Esophagus (tissue), 2 donors: ENCODE results near the gene PMIS2. TPM values are rescaled to one million over a fixed set of nuclear protein-coding genes. Genes with fewer than 3 reads are reported as not detected.

Source experiments
- H3K27ac ChIP-seq, 2 donors: one replicate each; pipeline ENCODE4 v1.5.1; 2013; ENCODE audit warnings: low read depth in 2 of 2, mild to moderate bottlenecking in 2 of 2, inconsistent platforms in 1 of 2, low read length in 1 of 2, moderate library complexity in 1 of 2
- H3K27me3 ChIP-seq, 2 donors: one replicate each; pipeline ENCODE4 v1.6.1; 2013; ENCODE audit warnings: low read length in 2 of 2, control low read depth in 1 of 2, mild to moderate bottlenecking in 1 of 2; ENCODE audit not compliant: insufficient read depth in 2 of 2, control insufficient read depth in 1 of 2
- H3K36me3 ChIP-seq, 2 donors: one replicate each; pipeline ENCODE4 v1.6.1; 2013; ENCODE audit warnings: low read length in 1 of 2; ENCODE audit not compliant: control insufficient read depth in 2 of 2, insufficient read depth in 2 of 2
- H3K4me1 ChIP-seq, 2 donors: one replicate each; pipeline ENCODE4 v1.6.1; 2013; ENCODE audit warnings: low read length in 1 of 2; ENCODE audit not compliant: control insufficient read depth in 2 of 2, insufficient read depth in 2 of 2
- H3K4me3 ChIP-seq, 2 donors: one replicate each; pipeline ENCODE4 v1.5.1; 2013; ENCODE audit warnings: low read length in 2 of 2, mild to moderate bottlenecking in 2 of 2, low read depth in 1 of 2, moderate library complexity in 1 of 2
- H3K9me3 ChIP-seq, 2 donors: one replicate each; pipeline ENCODE4 v1.6.1; 2013; ENCODE audit warnings: mild to moderate bottlenecking in 2 of 2, low read depth in 1 of 2, low read length in 1 of 2, moderate library complexity in 1 of 2; ENCODE audit not compliant: control insufficient read depth in 2 of 2, insufficient read depth in 1 of 2
- WGBS, 2 donors: extraction: QIAGEN DNeasy Blood & Tissue Kit; methylation state at CpG; one replicate each; pipeline ENCODE4 v1.1.7; 2013; 5-methylcytosine and 5-hydroxymethylcytosine counted together
- polyA plus RNA-seq, 2 donors: library from polyadenylated mRNA; stranded (reverse); fragments of 200-250 nt; gene quantifications; one replicate each; pipeline ENCODE4 v1.2.3, GENCODE V29; 2013
- donor health status: healthy with polysubstance abuse.
- donor health status: Bipolar disorder and iron deficiency.

Gene PMIS2
- polyA plus RNA-seq, 2 donors: not detected

DNA sequence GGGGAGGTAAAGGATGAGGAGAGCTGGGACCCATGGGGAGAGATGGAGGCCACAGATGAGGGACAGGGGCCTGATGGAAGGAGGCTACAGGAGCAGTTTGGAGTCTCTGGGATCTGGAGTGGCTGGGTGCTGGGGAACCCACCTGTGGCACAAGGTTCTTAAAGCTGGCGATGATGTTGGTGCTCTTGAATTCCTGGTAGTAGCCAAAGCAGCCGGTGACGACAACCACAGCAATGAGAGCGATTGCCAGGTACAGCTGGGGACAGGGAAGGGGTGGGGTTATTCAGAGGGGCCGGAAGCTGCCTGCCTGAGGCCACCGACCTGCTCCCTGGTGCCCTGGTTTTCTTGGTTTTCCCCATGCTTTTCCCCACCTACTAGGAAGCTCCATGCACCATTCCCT is 25.3 kb upstream of the PMIS2 start:
- no peak overlapping the region for H3K4me3 ChIP-seq
- H3K4me1 ChIP-seq: peaks cover 3 to 13% of the 10 kb centered on the region in 2 donors
- H3K27me3 ChIP-seq: peaks cover 0 to 9% of the 10 kb centered on the region in 2 donors
- WGBS, 2 donors: 58 to 74% methylated on average over 6 of the region's 6 CpGs
- H3K27ac ChIP-seq: no peak overlapping the region
- H3K9me3 ChIP-seq: no peaks in the 10 kb centered on the region
- no peaks in the 10 kb centered on the region for H3K36me3 ChIP-seq

DNA sequence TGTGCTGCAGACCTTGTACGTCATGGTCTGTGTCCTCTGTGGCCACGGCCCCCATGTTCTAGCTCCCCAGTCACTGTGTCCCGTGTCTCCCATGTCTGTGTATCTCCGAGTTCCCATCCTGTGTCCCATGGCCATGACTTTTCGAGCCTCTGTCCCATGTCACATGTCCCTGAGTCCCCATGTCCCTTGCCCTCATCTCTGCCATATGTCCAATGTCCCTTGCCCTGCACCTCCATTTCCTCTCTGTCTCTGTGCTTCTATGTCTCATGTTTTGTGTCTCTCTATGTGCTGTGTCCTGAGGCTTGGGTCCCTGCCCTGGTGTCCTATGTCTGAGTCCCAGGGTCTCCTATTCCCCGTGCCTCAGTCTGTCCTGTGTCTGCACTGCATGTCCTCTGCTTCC is 24.5 kb upstream of the PMIS2 start:
- Histone ChIP-seq H3K27ac (no peak overlapping the region), H3K9me3 (no peaks in the 10 kb centered on the region), H3K4me3 (no peak overlapping the region), H3K27me3 (peaks cover 0 to 9% of the 10 kb centered on the region in 2 donors), H3K4me1 (peaks cover 3 to 13% of the 10 kb centered on the region in 2 donors), H3K36me3 (no peaks in the 10 kb centered on the region)
- 78 to 80% methylated on average over 6 of the region's 6 CpGs for WGBS, 2 donors

DNA sequence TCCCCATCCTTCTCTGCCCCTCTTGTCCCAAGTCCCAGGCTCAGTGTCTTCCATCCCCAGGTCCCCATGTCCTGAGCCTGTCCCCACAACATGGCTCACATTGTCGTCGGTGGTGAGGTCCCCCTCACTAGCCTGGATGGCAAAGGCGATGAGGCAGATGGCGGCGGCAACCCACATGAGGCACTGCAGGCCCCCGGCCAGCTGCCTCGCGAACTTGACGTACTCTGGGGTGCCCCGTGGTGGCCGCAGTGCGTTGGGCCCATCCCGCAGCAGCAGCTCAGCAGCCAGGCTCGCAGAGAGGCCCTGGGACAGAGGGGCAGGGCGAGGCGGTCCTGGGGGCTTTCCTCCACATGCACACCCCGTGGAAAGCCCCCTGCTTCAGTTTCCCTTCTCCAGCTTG is 23.6 kb upstream of the PMIS2 start:
- WGBS, 2 donors: 65 to 66% methylated on average over 14 to 17 of the region's 17 CpGs
- H3K27ac ChIP-seq: no peak overlapping the region
- no peak overlapping the region for H3K4me3 ChIP-seq
- no peaks in the 10 kb centered on the region for H3K36me3 ChIP-seq
- no peaks in the 10 kb centered on the region for H3K9me3 ChIP-seq
- H3K27me3 ChIP-seq: peaks cover 0 to 9% of the 10 kb centered on the region in 2 donors
- H3K4me1 ChIP-seq: peaks cover 3 to 13% of the 10 kb centered on the region in 2 donors

- Histone ChIP-seq H3K36me3 (no peaks in the 10 kb centered on the region), H3K9me3 (no peaks in the 10 kb centered on the region), H3K27me3 (peaks cover 0 to 9% of the 10 kb centered on the region in 2 donors), H3K4me1 (peaks cover 3 to 13% of the 10 kb centered on the region in 2 donors), H3K27ac (no peak overlapping the region), H3K4me3 (no peak overlapping the region)
- 59 to 63% methylated on average over 2 of the region's 2 CpGs for WGBS, 2 donors
These were observed 23.2 kb upstream of the PMIS2 start for GRCh38 chr19:35562776-35563175.

DNA sequence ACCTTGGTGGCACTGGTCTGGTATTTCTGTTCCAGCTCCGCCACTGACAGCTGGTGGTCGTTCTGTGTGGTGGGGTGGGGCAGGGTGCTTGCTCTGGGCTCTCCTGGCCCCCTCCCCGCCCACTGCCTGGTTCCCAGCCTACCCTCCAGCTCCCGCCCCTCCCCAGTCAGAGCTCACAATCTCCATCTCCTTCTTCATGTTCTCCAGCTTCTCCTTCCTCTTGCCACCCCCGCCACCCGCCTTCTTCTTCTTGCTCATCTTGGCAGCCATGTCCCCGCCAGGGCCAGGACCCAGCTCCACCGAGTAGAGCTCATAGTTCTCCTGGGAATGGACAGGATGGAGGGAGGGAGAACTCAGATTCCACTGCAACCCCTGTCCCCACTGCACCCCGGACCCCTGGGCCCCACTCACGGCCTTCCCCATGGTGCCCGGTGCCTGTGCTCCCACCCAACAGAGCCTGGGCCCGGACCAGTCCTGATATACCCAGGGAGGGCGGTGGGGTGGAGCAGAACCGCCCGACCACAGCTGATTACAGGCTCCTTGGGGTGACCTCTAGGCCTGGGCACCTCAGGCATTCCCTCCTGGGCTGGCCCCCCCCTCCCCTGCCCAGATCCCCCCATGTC is 22.7 kb upstream of the PMIS2 start, which contains the start of gene ATP4A:
TSS of gene ATP4A (minus strand) at position 452 of the 623 bp plus-strand sequence. CDS start at position 423, 29 bp downstream.
- H3K9me3 ChIP-seq: no peaks in the 10 kb centered on the region
- no peak within 1 kb of the TSS for H3K27ac ChIP-seq
- WGBS, 2 donors: 69 to 70% methylated on average over 15 of the region's 15 CpGs
- peaks cover 0 to 7% of the 10 kb centered on the region in 2 donors for H3K4me1 ChIP-seq
- H3K27me3 ChIP-seq: peaks cover 0 to 6% of the 10 kb centered on the region in 2 donors
- no peak within 1 kb of the TSS for H3K4me3 ChIP-seq
- H3K36me3 ChIP-seq: no peaks in the 10 kb centered on the region

DNA sequence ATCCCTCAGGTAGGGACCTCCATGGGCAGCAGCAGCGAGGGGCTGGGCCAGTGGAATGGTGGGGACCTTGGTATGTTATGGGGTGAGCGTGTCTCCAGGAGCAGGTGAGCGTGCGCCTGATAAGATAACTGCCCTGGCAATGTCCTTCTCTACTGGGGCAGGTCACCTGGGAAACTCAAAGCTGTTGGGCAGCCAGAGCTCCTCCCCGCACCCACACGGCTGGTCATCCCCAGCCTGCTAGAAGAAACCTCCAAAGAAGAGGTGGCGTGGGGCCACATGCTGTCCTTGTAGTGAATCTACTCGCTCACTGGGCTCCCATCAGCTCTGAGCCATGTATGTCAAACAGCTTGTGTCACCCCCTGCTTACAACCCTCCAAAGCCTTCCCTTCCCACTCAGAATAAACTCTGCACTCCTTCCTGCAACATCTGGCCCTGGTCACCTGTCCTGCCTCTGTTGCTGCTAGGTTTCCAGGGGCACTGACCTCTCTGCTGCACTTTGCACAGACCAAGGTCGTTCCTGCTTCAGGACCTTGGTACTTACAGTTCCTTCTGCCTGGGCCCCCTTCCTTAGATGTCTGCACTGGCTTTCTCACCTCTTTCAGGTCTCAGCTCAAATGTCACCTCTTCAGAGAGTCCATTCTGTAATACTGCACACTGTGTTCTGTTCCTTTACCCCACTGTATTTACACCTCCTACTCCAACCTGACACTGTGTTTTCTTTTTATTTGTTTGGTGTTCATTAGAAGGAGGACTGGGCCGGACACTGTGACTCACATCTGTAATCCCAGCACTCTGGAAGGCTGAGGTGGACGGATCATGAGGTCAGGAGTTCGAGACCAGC is 20.7 kb upstream of the PMIS2 start:
- Histone ChIP-seq H3K4me3 (no peak overlapping the region), H3K27me3 (no peaks in the 10 kb centered on the region), H3K36me3 (no peaks in the 10 kb centered on the region), H3K9me3 (no peaks in the 10 kb centered on the region), H3K27ac (no peak overlapping the region), H3K4me1 (no peaks in the 10 kb centered on the region)
- 63 to 74% methylated on average over 12 of the region's 12 CpGs for WGBS, 2 donors

DNA sequence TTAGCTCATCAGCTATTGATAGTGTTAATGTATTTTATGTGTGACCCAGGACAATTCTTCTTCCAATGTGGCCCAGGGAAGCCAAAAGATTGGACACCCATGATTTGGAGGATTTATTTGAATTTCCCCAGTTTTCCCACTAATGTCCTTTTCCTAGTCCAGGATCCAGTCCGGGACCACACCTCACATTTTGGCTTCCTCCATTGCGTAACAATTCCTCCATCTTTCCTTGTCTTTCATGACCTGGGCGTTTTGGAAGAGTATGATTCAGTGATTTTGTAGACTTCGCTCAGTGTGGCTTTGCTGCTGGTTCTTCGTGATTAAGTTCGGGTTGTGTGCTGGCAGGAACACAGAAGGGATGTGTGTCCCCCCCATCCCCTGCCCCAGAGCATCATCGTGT is 19.2 kb upstream of the PMIS2 start:
- H3K4me3 ChIP-seq: no peak overlapping the region
- H3K27ac ChIP-seq: no peak overlapping the region
- H3K4me1 ChIP-seq: no peaks in the 10 kb centered on the region
- H3K27me3 ChIP-seq: no peaks in the 10 kb centered on the region
- 76 to 82% methylated on average over 7 of the region's 7 CpGs for WGBS, 2 donors
- no peaks in the 10 kb centered on the region for H3K36me3 ChIP-seq
- no peaks in the 10 kb centered on the region for H3K9me3 ChIP-seq

DNA sequence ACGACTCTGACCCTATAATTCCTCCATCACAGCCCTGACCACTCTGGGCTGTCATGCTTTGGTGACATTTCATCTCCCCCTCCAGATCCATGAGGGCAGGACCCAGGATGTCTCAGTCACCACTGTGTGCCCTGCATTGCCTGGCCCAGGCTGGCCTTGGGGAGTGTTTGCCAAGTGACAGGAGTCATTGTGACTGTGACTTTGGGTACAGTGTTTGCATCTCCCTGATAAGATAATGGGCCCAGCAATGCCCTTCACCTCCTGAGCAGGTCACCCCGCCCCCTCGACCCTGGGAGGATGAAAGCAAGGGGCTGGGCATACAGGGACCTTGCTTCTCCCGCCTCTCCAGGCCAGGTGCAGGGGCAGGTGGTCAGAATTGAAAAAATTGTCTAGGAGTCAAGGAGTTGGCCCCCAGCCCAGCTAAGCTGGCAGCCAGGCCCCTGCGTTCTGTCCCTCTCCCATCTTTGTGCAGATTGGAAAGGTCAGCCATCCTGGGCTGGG is 16.6 kb upstream of the PMIS2 start:
- Histone ChIP-seq H3K27me3 (no peaks in the 10 kb centered on the region), H3K27ac (no peak overlapping the region), H3K4me1 (no peaks in the 10 kb centered on the region), H3K36me3 (no peaks in the 10 kb centered on the region), H3K9me3 (no peaks in the 10 kb centered on the region), H3K4me3 (no peak overlapping the region)
- 48 to 55% methylated on average over 5 of the region's 5 CpGs for WGBS, 2 donors

GRCh38 chr19:35571406-35571965 is 14.5 kb upstream of the PMIS2 start:
- Histone ChIP-seq H3K36me3 (no peaks in the 10 kb centered on the region), H3K4me1 (no peaks in the 10 kb centered on the region), H3K4me3 (no peak overlapping the region), H3K9me3 (peaks cover 0 to 4% of the 10 kb centered on the region in 2 donors), H3K27ac (no peak overlapping the region), H3K27me3 (no peaks in the 10 kb centered on the region)
- 55 to 74% methylated on average over 1 of the region's 1 CpG for WGBS, 2 donors
